ENCODE results near the gene ARHGEF12.

Gene ARHGEF12

GRCh38 chr11:120398132-120398531, 61.9 kb downstream of the ARHGEF12 start:
- H3K4me1 ChIP-seq (ENCODE audit: control insufficient read depth, insufficient read depth, low read length), result peaks cover 16% of the 10 kb centered on the region; the same call in 1 of the 2 replicates
- no peaks in the 10 kb centered on the region for H3K27me3 ChIP-seq (ENCODE audit: control insufficient read depth, insufficient read depth, low read length)

GRCh38 chr11:120399307-120399706, 63.1 kb downstream of the ARHGEF12 start:
- Histone ChIP-seq H3K4me1 (ENCODE audit: control insufficient read depth, insufficient read depth, low read length) (peaks cover 25% of the 10 kb centered on the region; the same call in 1 of the 2 replicates), H3K9me3 (ENCODE audit: control insufficient read depth, insufficient read depth, low read depth, low read length) (peaks cover 7% of the 10 kb centered on the region), H3K9ac (ENCODE audit: low read length) (no peak overlapping the region), H3K27ac (ENCODE audit: low read depth, low read length) (no peak overlapping the region), H3K27me3 (ENCODE audit: control insufficient read depth, insufficient read depth, low read length) (no peaks in the 10 kb centered on the region), H3K36me3 (ENCODE audit: control insufficient read depth, insufficient read depth, low read length) (no peaks in the 10 kb centered on the region), H3K4me3 (ENCODE audit: low read depth, low read length) (no peak overlapping the region)

More at GRCh38 chr11:120398132-120398531, 61.9 kb downstream of the ARHGEF12 start:
- Histone ChIP-seq H3K9me3 (ENCODE audit: control insufficient read depth, insufficient read depth, low read depth, low read length) (peaks cover 10% of the 10 kb centered on the region), H3K36me3 (ENCODE audit: control insufficient read depth, insufficient read depth, low read length) (no peaks in the 10 kb centered on the region), H3K4me3 (ENCODE audit: low read depth, low read length) (no peak overlapping the region), H3K9ac (ENCODE audit: low read length) (no peak overlapping the region), H3K27ac (ENCODE audit: low read depth, low read length) (no peak overlapping the region)

- H3K4me1 ChIP-seq (ENCODE audit: control insufficient read depth, insufficient read depth, low read length), result peaks cover 31% of the 10 kb centered on the region; the same call in 1 of the 2 replicates
- 0 out of 2 replicates have a peak, but pooled peaks cover 2% of the 10 kb centered on the region for H3K9me3 ChIP-seq (ENCODE audit: control insufficient read depth, insufficient read depth, low read depth, low read length)
- H3K27me3 ChIP-seq (ENCODE audit: control insufficient read depth, insufficient read depth, low read length), result no peaks in the 10 kb centered on the region
- no peak overlapping the region for H3K9ac ChIP-seq (ENCODE audit: low read length)
- no peaks in the 10 kb centered on the region for H3K36me3 ChIP-seq (ENCODE audit: control insufficient read depth, insufficient read depth, low read length)
- H3K27ac ChIP-seq (ENCODE audit: low read depth, low read length), result no peak overlapping the region
- H3K4me3 ChIP-seq (ENCODE audit: low read depth, low read length), result no peak overlapping the region
Measured at GRCh38 chr11:120400564-120401364, 64.6 kb downstream of the ARHGEF12 start.

- no peak overlapping the region for H3K4me3 ChIP-seq (ENCODE audit: low read depth, low read length)
- no peak overlapping the region for H3K9ac ChIP-seq (ENCODE audit: low read length)
- H3K27ac ChIP-seq (ENCODE audit: low read depth, low read length), result no peak overlapping the region
- H3K27me3 ChIP-seq (ENCODE audit: control insufficient read depth, insufficient read depth, low read length), result no peaks in the 10 kb centered on the region
- no peaks in the 10 kb centered on the region for H3K36me3 ChIP-seq (ENCODE audit: control insufficient read depth, insufficient read depth, low read length)
- H3K4me1 ChIP-seq (ENCODE audit: control insufficient read depth, insufficient read depth, low read length), result peaks cover 31% of the 10 kb centered on the region; the same call in 1 of the 2 replicates
- no peaks in the 10 kb centered on the region for H3K9me3 ChIP-seq (ENCODE audit: control insufficient read depth, insufficient read depth, low read depth, low read length)
Measured at GRCh38 chr11:120401506-120401905, 65.3 kb downstream of the ARHGEF12 start.

- no peaks in the 10 kb centered on the region for H3K36me3 ChIP-seq (ENCODE audit: control insufficient read depth, insufficient read depth, low read length)
- no peaks in the 10 kb centered on the region for H3K9me3 ChIP-seq (ENCODE audit: control insufficient read depth, insufficient read depth, low read depth, low read length)
- H3K9ac ChIP-seq (ENCODE audit: low read length), result no peak overlapping the region
- no peak overlapping the region for H3K4me3 ChIP-seq (ENCODE audit: low read depth, low read length)
- no peak overlapping the region for H3K27ac ChIP-seq (ENCODE audit: low read depth, low read length)
- H3K4me1 ChIP-seq (ENCODE audit: control insufficient read depth, insufficient read depth, low read length), result peaks cover 24% of the 10 kb centered on the region; the same call in 1 of the 2 replicates
- no peaks in the 10 kb centered on the region for H3K27me3 ChIP-seq (ENCODE audit: control insufficient read depth, insufficient read depth, low read length)
Measured at GRCh38 chr11:120403966-120404365, 67.8 kb downstream of the ARHGEF12 start.

- H3K4me1 ChIP-seq (ENCODE audit: control insufficient read depth, insufficient read depth, low read length), result peaks cover 24% of the 10 kb centered on the region; the same call in 1 of the 2 replicates
- H3K4me3 ChIP-seq (ENCODE audit: low read depth, low read length), result no peak overlapping the region
- no peaks in the 10 kb centered on the region for H3K36me3 ChIP-seq (ENCODE audit: control insufficient read depth, insufficient read depth, low read length)
- no peak overlapping the region for H3K27ac ChIP-seq (ENCODE audit: low read depth, low read length)
- no peak overlapping the region for H3K9ac ChIP-seq (ENCODE audit: low read length)
- no peaks in the 10 kb centered on the region for H3K9me3 ChIP-seq (ENCODE audit: control insufficient read depth, insufficient read depth, low read depth, low read length)
- H3K27me3 ChIP-seq (ENCODE audit: control insufficient read depth, insufficient read depth, low read length), result no peaks in the 10 kb centered on the region
Measured at GRCh38 chr11:120404495-120404894, 68.3 kb downstream of the ARHGEF12 start.

GRCh38 chr11:120409655-120410054, 73.4 kb downstream of the ARHGEF12 start:
- Histone ChIP-seq H3K27ac (ENCODE audit: low read depth, low read length) (no peak overlapping the region), H3K4me1 (ENCODE audit: control insufficient read depth, insufficient read depth, low read length) (peaks cover 3% of the 10 kb centered on the region; the same call in 1 of the 2 replicates), H3K9ac (ENCODE audit: low read length) (no peak overlapping the region), H3K9me3 (ENCODE audit: control insufficient read depth, insufficient read depth, low read depth, low read length) (no peaks in the 10 kb centered on the region), H3K27me3 (ENCODE audit: control insufficient read depth, insufficient read depth, low read length) (no peaks in the 10 kb centered on the region), H3K4me3 (ENCODE audit: low read depth, low read length) (no peak overlapping the region), H3K36me3 (ENCODE audit: control insufficient read depth, insufficient read depth, low read length) (no peaks in the 10 kb centered on the region)

- Histone ChIP-seq H3K4me1 (ENCODE audit: control insufficient read depth, insufficient read depth, low read length) (no peaks in the 10 kb centered on the region), H3K27me3 (ENCODE audit: control insufficient read depth, insufficient read depth, low read length) (no peaks in the 10 kb centered on the region), H3K36me3 (ENCODE audit: control insufficient read depth, insufficient read depth, low read length) (no peaks in the 10 kb centered on the region), H3K9ac (ENCODE audit: low read length) (no peak overlapping the region), H3K4me3 (ENCODE audit: low read depth, low read length) (no peak overlapping the region), H3K27ac (ENCODE audit: low read depth, low read length) (no peak overlapping the region), H3K9me3 (ENCODE audit: control insufficient read depth, insufficient read depth, low read depth, low read length) (no peaks in the 10 kb centered on the region)
Measured at GRCh38 chr11:120410622-120411380, 74.6 kb downstream of the ARHGEF12 start.

- Histone ChIP-seq H3K4me1 (ENCODE audit: control insufficient read depth, insufficient read depth, low read length) (no peaks in the 10 kb centered on the region), H3K27me3 (ENCODE audit: control insufficient read depth, insufficient read depth, low read length) (no peaks in the 10 kb centered on the region), H3K9me3 (ENCODE audit: control insufficient read depth, insufficient read depth, low read depth, low read length) (no peaks in the 10 kb centered on the region), H3K36me3 (ENCODE audit: control insufficient read depth, insufficient read depth, low read length) (no peaks in the 10 kb centered on the region), H3K4me3 (ENCODE audit: low read depth, low read length) (no peak overlapping the region), H3K27ac (ENCODE audit: low read depth, low read length) (no peak overlapping the region), H3K9ac (ENCODE audit: low read length) (no peak overlapping the region)
Measured at GRCh38 chr11:120413480-120413879, 77.3 kb downstream of the ARHGEF12 start.

GRCh38 chr11:120420572-120420971, 84.4 kb downstream of the ARHGEF12 start:
- H3K9ac ChIP-seq (ENCODE audit: low read length), result no peak overlapping the region
- H3K4me1 ChIP-seq (ENCODE audit: control insufficient read depth, insufficient read depth, low read length), result no peaks in the 10 kb centered on the region
- H3K36me3 ChIP-seq (ENCODE audit: control insufficient read depth, insufficient read depth, low read length), result peaks cover 10% of the 10 kb centered on the region; the same call in 1 of the 2 replicates
- no peak overlapping the region for H3K4me3 ChIP-seq (ENCODE audit: low read depth, low read length)
- H3K9me3 ChIP-seq (ENCODE audit: control insufficient read depth, insufficient read depth, low read depth, low read length), result no peaks in the 10 kb centered on the region
- no peaks in the 10 kb centered on the region for H3K27me3 ChIP-seq (ENCODE audit: control insufficient read depth, insufficient read depth, low read length)
- H3K27ac ChIP-seq (ENCODE audit: low read depth, low read length), result no peak overlapping the region
